ENCODE results near the gene FAM131C.

DNA sequence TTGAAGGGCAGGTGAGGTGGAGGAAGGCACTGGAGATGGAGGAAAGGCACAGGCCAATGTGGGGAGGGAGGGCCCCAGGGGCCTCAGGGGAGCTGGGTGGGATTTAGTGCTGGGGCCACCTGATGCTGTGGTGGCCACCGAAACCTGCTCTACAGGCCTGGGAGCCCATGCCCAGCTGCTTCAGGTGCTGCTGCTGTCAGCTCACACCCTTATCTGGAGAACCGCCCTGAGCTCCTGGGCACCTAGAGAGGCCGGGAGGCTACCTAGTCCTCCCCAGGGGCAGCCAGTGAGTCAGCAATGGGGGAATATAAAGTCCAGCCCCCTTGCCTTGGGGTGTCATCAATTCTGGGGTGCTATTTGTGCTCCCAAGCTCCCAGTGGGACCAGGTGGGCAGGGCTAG lies 12.2 kb downstream of the FAM131C start:
- TF ChIP-seq, protein P1, sequence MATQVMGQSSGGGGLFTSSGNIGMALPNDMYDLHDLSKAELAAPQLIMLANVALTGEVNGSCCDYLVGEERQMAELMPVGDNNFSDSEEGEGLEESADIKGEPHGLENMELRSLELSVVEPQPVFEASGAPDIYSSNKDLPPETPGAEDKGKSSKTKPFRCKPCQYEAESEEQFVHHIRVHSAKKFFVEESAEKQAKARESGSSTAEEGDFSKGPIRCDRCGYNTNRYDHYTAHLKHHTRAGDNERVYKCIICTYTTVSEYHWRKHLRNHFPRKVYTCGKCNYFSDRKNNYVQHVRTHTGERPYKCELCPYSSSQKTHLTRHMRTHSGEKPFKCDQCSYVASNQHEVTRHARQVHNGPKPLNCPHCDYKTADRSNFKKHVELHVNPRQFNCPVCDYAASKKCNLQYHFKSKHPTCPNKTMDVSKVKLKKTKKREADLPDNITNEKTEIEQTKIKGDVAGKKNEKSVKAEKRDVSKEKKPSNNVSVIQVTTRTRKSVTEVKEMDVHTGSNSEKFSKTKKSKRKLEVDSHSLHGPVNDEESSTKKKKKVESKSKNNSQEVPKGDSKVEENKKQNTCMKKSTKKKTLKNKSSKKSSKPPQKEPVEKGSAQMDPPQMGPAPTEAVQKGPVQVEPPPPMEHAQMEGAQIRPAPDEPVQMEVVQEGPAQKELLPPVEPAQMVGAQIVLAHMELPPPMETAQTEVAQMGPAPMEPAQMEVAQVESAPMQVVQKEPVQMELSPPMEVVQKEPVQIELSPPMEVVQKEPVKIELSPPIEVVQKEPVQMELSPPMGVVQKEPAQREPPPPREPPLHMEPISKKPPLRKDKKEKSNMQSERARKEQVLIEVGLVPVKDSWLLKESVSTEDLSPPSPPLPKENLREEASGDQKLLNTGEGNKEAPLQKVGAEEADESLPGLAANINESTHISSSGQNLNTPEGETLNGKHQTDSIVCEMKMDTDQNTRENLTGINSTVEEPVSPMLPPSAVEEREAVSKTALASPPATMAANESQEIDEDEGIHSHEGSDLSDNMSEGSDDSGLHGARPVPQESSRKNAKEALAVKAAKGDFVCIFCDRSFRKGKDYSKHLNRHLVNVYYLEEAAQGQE (IDR thresholded peaks at IDR 0.05; ENCODE audit: unreplicated experiment), result no peak
- TF ChIP-seq EZH2phosphoT487 (IDR thresholded peaks at IDR 0.05; ENCODE audit: unreplicated experiment), result no peak
- TF ChIP-seq, protein P2, sequence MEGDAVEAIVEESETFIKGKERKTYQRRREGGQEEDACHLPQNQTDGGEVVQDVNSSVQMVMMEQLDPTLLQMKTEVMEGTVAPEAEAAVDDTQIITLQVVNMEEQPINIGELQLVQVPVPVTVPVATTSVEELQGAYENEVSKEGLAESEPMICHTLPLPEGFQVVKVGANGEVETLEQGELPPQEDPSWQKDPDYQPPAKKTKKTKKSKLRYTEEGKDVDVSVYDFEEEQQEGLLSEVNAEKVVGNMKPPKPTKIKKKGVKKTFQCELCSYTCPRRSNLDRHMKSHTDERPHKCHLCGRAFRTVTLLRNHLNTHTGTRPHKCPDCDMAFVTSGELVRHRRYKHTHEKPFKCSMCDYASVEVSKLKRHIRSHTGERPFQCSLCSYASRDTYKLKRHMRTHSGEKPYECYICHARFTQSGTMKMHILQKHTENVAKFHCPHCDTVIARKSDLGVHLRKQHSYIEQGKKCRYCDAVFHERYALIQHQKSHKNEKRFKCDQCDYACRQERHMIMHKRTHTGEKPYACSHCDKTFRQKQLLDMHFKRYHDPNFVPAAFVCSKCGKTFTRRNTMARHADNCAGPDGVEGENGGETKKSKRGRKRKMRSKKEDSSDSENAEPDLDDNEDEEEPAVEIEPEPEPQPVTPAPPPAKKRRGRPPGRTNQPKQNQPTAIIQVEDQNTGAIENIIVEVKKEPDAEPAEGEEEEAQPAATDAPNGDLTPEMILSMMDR (conservative IDR thresholded peaks at IDR 0.05; ENCODE audit: low read depth in 2 of 2), result no peak
- no peak for TF ChIP-seq EZH2 (IDR thresholded peaks at IDR 0.05; ENCODE audit: low read depth, unreplicated experiment)
- no peak for TF ChIP-seq ZNF114 (CRISPR knock-in tag; IDR thresholded peaks at IDR 0.05)
- no peak for TF ChIP-seq POLR2AphosphoS5 (IDR thresholded peaks at IDR 0.05; ENCODE audit: low read depth)
- TF ChIP-seq, protein P3, sequence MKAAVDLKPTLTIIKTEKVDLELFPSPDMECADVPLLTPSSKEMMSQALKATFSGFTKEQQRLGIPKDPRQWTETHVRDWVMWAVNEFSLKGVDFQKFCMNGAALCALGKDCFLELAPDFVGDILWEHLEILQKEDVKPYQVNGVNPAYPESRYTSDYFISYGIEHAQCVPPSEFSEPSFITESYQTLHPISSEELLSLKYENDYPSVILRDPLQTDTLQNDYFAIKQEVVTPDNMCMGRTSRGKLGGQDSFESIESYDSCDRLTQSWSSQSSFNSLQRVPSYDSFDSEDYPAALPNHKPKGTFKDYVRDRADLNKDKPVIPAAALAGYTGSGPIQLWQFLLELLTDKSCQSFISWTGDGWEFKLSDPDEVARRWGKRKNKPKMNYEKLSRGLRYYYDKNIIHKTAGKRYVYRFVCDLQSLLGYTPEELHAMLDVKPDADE (IDR thresholded peaks at IDR 0.05), result no peak

Data from GM23338 (cell line).